Measurements from ENCODE around the gene PDZD2. TPM values are rescaled to one million over a fixed set of nuclear protein-coding genes. Genes with fewer than 3 reads are reported as not detected.

PDZD2 gene
- total RNA-seq, 1 experiment from 2014 or later = 0.37 TPM

DNA sequence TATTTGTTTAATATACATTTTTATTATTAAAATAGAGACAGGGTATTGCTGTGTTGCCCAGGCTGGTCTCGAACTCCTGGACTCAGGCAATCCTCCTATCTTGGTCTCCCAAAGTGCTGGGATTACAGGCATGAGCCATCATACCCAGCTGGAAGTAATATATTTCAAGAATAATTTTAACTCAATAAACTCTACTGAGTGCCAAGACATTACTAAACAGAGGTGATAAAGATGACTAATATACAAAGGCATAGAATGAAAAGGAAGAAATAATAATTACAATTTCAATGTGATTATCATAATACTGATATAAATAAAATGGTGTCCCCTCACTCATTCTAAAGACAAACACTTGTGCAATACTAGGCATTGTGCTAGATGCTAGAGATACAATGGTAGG lies 521.3 kb downstream of the PDZD2 start:
- no peaks in the 10 kb centered on the region for H3K4me1 ChIP-seq (ENCODE audit: control insufficient read depth in 1 of 2, insufficient read depth in 2 of 2, low read length in 2 of 2)
- TF ChIP-seq, protein P1, sequence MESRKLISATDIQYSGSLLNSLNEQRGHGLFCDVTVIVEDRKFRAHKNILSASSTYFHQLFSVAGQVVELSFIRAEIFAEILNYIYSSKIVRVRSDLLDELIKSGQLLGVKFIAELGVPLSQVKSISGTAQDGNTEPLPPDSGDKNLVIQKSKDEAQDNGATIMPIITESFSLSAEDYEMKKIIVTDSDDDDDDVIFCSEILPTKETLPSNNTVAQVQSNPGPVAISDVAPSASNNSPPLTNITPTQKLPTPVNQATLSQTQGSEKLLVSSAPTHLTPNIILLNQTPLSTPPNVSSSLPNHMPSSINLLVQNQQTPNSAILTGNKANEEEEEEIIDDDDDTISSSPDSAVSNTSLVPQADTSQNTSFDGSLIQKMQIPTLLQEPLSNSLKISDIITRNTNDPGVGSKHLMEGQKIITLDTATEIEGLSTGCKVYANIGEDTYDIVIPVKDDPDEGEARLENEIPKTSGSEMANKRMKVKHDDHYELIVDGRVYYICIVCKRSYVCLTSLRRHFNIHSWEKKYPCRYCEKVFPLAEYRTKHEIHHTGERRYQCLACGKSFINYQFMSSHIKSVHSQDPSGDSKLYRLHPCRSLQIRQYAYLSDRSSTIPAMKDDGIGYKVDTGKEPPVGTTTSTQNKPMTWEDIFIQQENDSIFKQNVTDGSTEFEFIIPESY (IDR thresholded peaks at IDR 0.05; ENCODE audit: extremely low read depth, insufficient replicate concordance, low read length) = no peak
- TF ChIP-seq ZFX (IDR thresholded peaks at IDR 0.05) (no peak), POLR2A (IDR thresholded peaks at IDR 0.05; ENCODE audit: borderline replicate concordance, extremely low read depth, insufficient read depth, insufficient read length) (no peak), CBX3 (IDR thresholded peaks at IDR 0.05; ENCODE audit: low read depth) (no peak), EGR1 (IDR thresholded peaks at IDR 0.05; ENCODE audit: low read depth) (no peak), JUND (IDR thresholded peaks at IDR 0.05) (no peak), POLR2AphosphoS5 (IDR thresholded peaks at IDR 0.05; ENCODE audit: low read depth, low read length) (no peak)
- TF ChIP-seq, protein P2, sequence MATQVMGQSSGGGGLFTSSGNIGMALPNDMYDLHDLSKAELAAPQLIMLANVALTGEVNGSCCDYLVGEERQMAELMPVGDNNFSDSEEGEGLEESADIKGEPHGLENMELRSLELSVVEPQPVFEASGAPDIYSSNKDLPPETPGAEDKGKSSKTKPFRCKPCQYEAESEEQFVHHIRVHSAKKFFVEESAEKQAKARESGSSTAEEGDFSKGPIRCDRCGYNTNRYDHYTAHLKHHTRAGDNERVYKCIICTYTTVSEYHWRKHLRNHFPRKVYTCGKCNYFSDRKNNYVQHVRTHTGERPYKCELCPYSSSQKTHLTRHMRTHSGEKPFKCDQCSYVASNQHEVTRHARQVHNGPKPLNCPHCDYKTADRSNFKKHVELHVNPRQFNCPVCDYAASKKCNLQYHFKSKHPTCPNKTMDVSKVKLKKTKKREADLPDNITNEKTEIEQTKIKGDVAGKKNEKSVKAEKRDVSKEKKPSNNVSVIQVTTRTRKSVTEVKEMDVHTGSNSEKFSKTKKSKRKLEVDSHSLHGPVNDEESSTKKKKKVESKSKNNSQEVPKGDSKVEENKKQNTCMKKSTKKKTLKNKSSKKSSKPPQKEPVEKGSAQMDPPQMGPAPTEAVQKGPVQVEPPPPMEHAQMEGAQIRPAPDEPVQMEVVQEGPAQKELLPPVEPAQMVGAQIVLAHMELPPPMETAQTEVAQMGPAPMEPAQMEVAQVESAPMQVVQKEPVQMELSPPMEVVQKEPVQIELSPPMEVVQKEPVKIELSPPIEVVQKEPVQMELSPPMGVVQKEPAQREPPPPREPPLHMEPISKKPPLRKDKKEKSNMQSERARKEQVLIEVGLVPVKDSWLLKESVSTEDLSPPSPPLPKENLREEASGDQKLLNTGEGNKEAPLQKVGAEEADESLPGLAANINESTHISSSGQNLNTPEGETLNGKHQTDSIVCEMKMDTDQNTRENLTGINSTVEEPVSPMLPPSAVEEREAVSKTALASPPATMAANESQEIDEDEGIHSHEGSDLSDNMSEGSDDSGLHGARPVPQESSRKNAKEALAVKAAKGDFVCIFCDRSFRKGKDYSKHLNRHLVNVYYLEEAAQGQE (IDR thresholded peaks at IDR 0.05; ENCODE audit: low read depth) = no peak
- TF ChIP-seq, protein P3, sequence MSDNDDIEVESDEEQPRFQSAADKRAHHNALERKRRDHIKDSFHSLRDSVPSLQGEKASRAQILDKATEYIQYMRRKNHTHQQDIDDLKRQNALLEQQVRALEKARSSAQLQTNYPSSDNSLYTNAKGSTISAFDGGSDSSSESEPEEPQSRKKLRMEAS (IDR thresholded peaks at IDR 0.05) = no peak
- intact Hi-C loops (cut with micrococcal nuclease) = no loop called here
- POLR2A ChIA-PET = no interaction called here
- H2AFZ ChIP-seq (ENCODE audit: low read depth, low read length, poor library complexity, severe bottlenecking) = no peak overlapping the region
- DNase-seq (ENCODE audit: low read depth, low spot score) = no peak
- no peak overlapping the region for H3K9ac ChIP-seq (ENCODE audit: low read length)
- H3K4me2 ChIP-seq (ENCODE audit: low read length) = no peak overlapping the region
- no TSS peak for BruUV-seq (replicated peaks)
- H3K9me2 ChIP-seq (ENCODE audit: insufficient read depth) = no peaks in the 10 kb centered on the region
- peaks cover 95% of the 10 kb centered on the region for H3K79me2 ChIP-seq (ENCODE audit: insufficient read depth, low read length)
- H3K36me3 ChIP-seq (ENCODE audit: control insufficient read depth in 1 of 2, insufficient read depth in 2 of 2, low read length in 2 of 2) = no peaks in the 10 kb centered on the region; a peak in 1 of 4 replicates
- H4K20me1 ChIP-seq (ENCODE audit: insufficient read depth) = peaks cover 10% of the 10 kb centered on the region; the same call in 1 of the 2 replicates
- no peaks in the 10 kb centered on the region for H3K9me3 ChIP-seq (ENCODE audit: control insufficient read depth in 1 of 2, insufficient read depth in 1 of 2, low read depth in 1 of 2, low read length in 2 of 2)
- H3K27me3 ChIP-seq (ENCODE audit: insufficient read depth, low read length) = no peaks in the 10 kb centered on the region
- no peak overlapping the region for H3K4me3 ChIP-seq (replicated peaks in 1 of 2; ENCODE audit: low read depth in 1 of 2, low read length in 2 of 2)
- ATAC-seq = no peak
- no peak overlapping the region for H3K27ac ChIP-seq (ENCODE audit: low read depth, low read length)
- RAD21 ChIA-PET (ENCODE audit: low non-redundant PET in 1 of 2, low total read pairs in 2 of 2, uncharacterized antibody in 2 of 2, unreplicated experiment in 2 of 2) = no interaction called here
- CTCF ChIA-PET = no interaction called here

Small RNA genes within 50 kb of the gene (microRNA-seq; reads per million reads assigned to microRNA genes)
- gene MIR4279 (ENCODE audit: borderline number of aligned reads) = not detected

Other genes with a start within 250 kb of the PDZD2 start
- gene DROSHA, start 107.0 kb upstream of the PDZD2 start, total RNA-seq (2021; ENCODE audit: unreplicated experiment) = 73.5 TPM
- 22.9 TPM for gene C5orf22, start 106.8 kb upstream of the PDZD2 start, total RNA-seq (2021; ENCODE audit: unreplicated experiment)